Sigmoid colon (tissue), 4 donors: ENCODE measurements around the gene PADI1.

Experiments
- CTCF ChIP-seq, 4 experiments: fragments of 450-650 bp in 3 of 4; fragments of 200-600 bp in 1 of 4; IDR thresholded peaks; one replicate each; pipeline ENCODE4 v1.5.1; 2016 to 2019; ENCODE audit warnings: antibody characterized with exemption in 4 of 4, mild to moderate bottlenecking in 3 of 4, moderate library complexity in 2 of 4
- EP300 ChIP-seq, 4 donors: sonication (generic); formaldehyde crosslinking; IDR thresholded peaks; one replicate each; pipeline ENCODE4 v1.6.1; 2017; ENCODE audit warnings: antibody characterized with exemption in 4 of 4
- POLR2A ChIP-seq, 2 donors: fragments of 450-650 bp; IDR thresholded peaks; one replicate each; pipeline ENCODE4 v1.6.1; 2016; ENCODE audit warnings: antibody characterized with exemption in 2 of 2, mild to moderate bottlenecking in 2 of 2, moderate library complexity in 2 of 2

GRCh38 chr1:17209430-17209829, 4.5 kb downstream of the PADI1 start:
- TF ChIP-seq CTCF (IDR thresholded peaks at IDR 0.05): no peak
- no peak for TF ChIP-seq POLR2A (IDR thresholded peaks at IDR 0.05)
- TF ChIP-seq EP300 (IDR thresholded peaks at IDR 0.05): no peak
